ENCODE data around the gene FMO1.
"Not testable (repeated sequence)": the region's sequence is repeated elsewhere in the genome, so short reads cannot be mapped to it uniquely, and the experiment has no call there.

Gene FMO1

DNA sequence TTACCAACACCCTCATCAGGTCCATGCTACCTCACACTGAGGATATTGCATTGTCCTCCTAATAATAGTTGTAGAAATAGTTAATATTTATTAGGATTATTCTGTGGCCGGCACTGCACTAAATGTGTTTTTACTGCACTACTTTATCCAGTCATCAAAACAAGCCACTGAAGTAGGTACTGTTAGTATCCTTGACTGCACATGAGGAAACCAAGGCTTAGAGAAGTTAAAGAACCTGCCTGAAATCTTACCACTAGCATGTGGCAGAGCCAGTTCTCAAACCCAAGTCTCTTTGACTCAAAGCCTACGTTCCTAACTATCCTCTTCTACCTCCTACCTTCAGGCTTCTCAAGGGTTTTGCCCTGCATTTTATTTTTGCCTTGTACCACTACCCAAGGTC lies 30.9 kb downstream of the FMO1 start:
- no peak for DNase-seq

DNA sequence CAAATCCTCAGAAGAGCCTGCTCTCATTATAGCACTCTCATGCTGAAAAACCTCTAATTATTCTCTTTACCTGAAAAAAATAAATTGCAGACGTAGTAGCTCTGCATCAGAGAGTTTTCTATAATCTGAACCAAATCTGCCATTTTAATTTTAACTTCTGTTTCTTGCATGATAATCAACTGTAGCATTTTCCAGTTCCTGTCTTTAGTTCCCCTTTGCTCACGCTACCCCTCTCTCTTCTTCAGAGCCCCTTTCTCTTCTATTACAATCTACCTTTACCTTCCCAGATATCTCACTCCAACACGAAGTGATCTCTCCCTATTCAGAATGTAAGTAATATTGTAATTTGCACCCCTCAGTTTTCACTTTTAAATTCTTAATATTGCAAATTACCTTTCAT lies 31.4 kb downstream of the FMO1 start:
- no peak for DNase-seq

DNA sequence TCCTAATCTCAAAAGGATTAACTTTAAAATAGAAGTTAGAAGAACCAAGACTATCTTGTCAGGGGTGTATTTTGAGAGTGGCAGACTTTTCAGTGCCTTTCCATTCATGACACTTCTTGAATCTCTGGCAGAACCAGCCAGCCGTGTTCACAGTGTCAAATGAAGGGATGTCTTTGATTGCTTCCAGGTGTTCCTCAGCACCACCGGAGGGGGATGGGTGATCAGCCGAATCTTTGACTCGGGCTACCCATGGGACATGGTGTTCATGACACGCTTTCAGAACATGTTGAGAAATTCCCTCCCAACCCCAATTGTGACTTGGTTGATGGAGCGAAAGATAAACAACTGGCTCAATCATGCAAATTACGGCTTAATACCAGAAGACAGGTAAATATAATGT lies 32.3 kb downstream of the FMO1 start:
- DNase-seq: no peak

DNA sequence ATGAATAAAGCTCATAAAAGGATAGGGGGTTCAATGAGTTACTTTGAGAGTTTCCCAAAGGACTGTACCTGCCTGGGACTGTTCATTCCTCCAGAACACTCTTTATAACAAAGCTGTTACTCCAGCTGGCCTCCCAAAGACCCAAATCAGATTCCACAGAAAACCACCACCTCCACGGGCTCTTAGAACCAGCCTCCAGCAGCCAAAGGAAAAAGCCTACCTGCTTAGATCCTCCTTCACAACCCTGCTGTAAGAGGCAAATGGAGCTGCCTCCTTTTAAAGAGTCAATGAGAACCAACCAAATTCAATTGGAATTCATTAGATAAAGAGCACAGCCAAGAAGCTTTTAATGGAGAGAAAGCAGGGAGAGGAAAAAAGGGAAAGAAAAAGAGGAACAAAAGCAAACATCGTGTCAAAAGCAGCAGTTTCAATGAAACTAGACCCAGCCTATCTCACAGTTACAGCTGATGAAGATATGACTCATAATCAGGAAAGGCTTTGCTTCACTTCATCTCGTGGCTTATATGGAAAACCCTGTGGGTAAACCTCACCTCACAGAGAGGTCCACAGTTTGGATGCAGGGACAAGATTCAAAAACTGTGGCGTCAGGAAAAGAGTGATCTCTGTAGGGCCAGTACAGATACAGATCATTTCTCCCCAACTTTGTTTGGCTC lies 37.9 kb downstream of the FMO1 start:
- DNase-seq: no peak

DNA sequence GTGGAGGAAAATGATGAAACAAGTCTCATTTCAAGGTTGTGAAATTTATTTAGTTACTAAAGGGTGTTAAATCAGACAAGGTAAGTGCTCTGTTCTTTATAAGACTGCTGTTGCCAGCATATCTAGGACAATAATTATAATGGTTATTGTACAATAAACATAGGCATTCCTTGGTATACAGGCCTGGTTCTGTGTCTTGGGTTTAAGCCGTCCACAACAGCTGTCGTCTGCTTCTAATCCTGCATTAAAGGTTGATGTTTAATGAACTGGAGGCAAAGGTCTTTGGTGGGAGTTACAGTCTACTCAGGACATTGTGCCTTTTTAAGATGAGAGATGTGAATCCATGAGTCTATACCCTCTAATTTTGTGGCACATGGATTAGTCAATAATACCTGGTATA lies 42.3 kb downstream of the FMO1 start:
- no peak for DNase-seq

DNA sequence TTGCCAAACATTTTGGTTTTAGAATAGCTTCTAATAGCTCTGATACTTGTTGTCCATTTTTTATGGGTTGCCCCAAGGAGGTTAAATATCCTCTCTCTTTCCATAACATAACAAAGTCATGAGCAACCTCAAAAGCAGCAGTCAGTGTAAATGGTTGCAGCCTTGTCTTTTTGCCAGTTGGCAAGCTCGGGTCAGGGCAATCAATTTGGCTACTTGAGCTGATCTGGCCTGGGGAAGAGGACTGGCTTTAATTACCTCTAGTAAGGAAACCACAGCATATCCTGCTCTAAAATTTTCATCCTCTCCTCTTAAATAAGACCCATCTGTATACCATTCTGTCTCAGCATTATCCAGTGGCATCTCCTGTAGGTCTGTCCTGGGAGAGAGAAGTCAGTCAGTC lies 44.5 kb downstream of the FMO1 start:
- no peak for DNase-seq

DNA sequence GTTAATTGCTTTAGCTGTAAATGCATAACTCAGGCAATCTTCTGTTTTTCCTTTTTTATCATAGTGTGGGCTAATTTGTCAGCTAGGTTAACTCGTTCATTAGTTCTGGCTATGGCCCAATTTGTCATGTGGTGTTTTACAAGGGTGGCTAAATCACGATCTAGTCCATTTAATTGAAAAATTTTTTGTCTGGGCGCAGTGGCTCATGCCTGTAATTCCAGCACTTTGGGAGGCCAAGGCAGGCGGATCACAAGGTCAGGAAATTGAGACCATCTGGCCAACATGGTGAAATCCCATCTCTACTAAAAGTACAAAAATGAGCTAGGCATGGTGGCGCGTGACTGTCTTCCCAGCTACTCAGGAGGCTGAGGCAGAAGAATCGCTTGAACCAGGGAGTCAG lies 47.1 kb downstream of the FMO1 start:
- DNase-seq: not testable (repeated sequence)

DNA sequence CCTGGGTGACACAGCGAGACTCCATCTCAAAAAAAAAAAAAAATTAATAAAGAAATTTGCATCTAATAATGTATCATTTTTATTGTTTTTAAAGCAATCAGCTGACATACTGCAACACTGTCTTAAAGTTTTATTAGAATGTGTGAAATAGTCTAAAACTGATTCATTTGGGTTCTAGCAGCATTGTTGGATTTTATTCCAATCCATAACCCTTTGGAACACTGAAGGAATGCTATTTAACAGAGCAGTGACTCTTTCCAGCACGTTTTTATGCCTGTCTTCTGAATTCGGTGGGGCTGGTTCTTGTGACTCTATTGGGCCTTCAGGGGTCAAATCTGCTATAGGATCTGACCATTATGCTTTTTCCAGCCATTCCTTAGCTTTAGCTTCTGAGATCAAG lies 47.5 kb downstream of the FMO1 start:
- no peak for DNase-seq

DNA sequence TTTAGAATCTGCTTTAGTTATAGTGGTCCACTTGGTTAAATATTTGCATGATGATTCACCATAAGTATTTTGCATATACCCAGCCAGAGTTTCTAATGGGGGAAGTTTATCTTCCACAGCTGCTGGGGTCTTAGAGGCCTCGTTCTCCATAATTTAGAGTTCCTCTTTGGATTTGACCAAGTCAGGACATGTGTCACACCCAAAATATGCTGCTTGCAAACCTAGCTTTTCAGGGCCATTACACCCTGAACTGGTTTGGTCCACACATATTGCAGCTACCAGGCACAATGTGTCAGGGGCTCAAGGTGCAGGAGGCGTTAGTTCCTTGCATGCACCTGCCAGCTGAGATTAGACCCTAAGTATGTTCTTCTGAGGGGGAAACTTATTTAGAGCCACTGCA lies 48.6 kb downstream of the FMO1 start:
- no peak for DNase-seq

DNA sequence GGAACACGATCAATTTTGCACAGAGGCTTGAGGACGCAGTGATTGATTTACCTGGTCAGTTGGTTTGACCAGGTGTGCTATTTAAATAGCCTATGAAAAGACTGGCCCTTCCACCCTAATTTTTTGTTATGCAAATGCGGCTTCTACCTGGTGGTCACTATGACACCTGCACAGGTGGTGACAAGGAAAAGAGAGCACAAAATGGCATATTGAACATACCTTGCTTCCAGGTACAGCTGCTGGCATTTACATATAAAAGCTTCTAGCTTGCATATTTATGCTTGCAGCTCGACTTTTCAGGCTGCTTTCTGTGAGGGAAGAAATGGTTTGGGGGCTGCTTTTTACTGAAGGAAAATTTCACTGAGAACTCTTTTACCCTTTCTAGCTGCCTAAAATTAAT lies 50.4 kb downstream of the FMO1 start:
- no peak for DNase-seq

DNA sequence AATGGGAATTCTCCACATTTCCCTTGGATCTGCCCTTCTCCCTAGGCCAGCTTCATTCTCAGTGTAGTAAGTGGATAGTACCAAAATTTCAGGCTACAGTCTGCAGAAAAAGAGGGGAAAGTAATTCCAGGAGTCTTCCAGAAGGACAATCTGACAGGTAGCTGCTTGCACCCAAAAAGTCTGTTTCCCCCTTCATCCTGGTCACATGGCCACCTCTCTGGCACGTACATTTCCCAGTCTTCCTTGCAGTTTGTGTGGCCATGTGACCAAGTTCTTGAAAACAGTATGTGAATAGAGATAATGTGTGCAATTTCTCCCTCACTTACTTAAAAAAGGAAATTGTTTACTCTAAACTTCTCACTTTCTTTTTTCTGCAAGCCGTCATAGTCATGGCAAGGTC lies 51.0 kb downstream of the FMO1 start:
- no peak for DNase-seq

DNA sequence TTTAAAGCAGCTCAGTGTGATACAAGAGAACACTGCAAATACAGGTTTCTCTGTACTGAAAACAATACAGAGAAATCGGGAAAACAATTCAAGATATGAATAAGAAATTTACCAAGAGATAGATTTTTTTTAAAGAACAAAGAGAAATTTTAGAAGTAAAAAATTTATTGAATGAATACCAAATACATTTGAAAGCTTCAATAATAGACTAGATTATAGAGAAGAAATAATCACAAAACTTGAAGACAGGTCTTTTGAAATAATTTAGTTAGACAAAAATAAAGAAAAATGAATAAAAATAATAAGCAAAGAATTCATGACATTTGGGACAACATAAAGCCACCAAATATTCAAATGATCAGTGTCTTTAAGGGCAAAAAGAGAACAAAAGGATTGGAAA lies 52.1 kb downstream of the FMO1 start:
- no peak for DNase-seq

DNA sequence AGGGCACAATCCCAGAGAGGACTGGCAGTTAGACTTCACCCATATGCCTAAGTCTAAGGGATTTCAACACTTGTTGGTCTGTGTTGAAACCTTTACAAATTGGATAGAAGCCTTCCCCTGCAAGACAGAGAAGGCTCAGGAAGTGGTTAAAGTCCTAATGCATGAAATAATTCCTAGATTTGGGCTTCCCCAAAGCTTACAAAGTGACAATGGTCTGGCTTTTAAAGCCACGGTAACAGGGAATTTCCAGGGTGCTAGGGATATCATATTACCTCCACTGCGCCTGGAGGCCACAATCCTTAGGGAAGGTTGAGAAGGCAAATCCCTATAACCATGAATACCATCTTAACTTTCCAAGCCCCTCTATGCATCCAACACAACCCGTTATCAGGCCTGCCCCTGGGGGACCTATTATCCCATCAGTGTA lies 62.4 kb downstream of the FMO1 start:
- DNase-seq: no peak

DNA sequence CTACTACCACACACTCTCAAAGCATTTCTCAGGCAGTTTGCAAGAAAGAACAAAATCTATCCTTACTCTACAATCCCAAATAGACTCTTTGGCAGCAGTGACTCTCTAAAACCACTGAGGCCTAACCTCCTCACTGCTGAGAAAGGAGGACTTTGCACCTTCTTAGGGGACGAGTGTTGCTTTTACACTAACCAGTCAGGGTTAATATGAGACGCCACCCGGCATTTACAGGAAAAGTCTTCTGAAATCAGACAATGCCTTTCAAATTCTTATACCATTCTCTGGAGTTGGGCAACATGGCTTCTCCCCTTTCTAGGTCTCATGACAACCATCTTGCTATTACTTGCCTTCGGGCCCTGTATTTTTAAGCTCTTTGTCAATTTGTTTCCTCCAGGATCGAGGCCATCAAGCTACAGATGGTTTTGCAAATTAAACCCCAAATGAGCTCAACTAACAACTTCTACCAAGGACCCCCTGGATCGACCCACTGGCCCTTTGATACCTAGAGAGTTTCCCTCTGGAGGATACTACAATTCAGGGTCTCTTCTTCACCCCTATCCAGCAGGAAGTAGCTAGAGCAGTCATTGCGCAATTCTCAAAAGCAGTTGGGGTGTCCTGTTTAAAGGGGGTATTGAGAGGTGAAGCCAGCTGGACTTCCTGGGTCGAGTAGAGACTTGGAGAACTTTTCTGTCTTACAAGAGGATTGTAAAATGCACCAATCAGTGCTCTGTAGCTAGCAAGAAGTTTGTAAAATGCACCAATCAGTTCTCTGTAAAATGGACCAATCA lies 63.7 kb downstream of the FMO1 start:
- DNase-seq: no peak

DNA sequence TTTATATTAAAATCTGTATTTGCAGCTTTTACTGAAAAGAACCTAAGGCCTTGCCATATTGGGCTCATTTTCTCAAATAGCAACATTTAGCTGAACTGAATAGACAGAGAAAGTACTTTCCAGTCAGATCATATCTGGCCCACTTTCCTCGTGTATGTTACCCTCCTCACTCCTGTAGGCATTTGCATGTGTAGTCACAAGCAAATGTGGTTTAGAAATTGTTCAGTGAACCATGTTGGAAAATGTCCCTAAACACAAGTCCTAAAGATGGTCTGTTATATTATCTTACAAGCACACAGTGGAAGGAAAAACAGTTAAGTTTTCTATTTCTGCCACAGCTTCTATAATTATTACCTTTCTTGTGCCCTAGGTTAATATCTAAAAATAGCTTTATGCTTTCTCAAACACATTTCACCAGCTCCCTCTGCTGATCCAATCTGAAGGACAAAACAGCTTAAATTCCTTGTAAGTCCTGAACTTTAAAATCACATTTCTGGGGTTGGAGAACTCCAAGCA lies 65.1 kb downstream of the FMO1 start:
- no peak for DNase-seq

DNA sequence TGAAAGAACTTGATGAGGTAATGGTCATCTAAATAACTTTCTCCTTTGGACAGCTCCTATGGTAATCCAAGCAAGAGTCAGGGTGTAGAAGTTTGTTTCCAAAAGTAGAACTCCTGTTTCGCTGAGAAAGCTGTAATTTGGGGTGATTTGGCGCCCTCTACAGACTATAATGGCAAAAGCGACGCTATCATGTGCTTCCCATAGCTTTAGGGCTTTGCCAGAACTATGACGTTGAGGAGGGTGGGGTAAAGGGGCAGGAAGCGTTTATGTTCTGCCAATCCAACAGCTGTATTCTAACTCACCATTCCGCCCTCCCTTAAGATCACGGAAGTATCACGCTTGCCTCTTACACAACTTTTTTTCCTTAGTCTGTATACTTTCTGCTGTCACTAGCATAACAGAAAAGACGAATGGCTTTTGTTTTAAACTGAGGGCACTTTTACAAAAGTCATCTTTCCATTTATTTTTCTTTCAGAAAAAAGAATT lies 65.6 kb downstream of the FMO1 start, which contains the start of gene FMO4:
FMO4 (plus strand) TSS at position 349 of the 486 bp plus-strand sequence. CDS start 5,643 bp downstream, outside the sequence.
- peak in 49 of 51 donors; percentile 1 to 94 (median 65) for DNase-seq

DNA sequence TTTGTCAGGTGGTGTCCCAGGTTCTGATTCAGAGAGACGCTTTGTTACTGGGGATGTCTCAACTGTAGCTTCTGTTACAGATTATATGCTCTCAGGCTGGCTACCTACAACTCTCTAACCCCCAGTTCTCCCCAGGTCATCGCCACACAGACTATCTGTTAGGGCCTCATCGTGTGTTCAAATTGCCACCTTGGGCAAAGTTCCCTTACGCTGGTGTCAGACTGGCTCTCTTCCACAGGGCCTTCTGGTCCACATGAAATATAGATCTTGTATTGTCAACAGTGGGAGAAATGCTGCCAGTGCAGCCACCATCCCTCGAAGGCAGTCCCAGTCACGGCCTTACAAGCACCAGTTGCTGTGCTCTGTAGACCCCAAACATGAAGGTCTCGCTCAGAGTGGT lies 81.0 kb downstream of the FMO1 start:
- DNase-seq: no peak

DNA sequence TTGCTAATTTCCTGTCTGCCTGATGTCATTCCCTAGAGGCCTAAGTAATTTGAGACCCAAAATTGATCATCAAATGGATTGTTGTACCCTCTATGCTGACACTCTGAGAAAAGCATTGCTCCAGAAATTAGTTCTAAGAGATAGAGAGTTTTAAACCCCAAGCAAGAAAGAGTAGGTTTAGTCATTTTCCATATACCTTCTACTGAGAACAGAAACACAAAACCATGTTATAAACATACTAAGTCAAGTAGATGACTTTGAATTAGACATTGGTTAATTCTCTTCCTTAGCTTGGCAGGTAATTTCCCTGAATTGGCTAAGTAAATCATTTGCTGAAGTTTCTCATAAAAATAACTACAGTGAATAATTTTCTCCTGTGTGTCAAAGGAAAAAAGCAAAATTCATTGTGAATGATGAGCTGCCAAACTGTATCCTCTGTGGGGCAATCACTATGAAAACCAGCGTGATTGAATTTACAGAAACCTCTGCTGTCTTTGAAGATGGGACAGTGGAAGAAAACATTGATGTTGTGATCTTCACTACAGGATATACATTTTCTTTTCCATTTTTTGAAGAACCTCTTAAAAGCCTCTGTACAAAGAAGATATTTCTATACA lies 85.8 kb downstream of the FMO1 start:
- no peak for DNase-seq

All from hypothalamus (tissue), 51 donors.